Measurements from ENCODE around the gene NDUFA3.

- TF ChIP-seq CTCF (IDR thresholded peaks at IDR 0.05 in 4 of 5, conservative IDR thresholded peaks at IDR 0.05 in 1 of 5): no peak
- no peak for TF ChIP-seq POLR2A (IDR thresholded peaks at IDR 0.05)
Measured at GRCh38 chr19:54125713-54126112, 23.1 kb downstream of the NDUFA3 start.
